Colon (tissue), 2 donors: ENCODE measurements around the gene IGF1R.
"Not testable (repeated sequence)": the region's sequence is repeated elsewhere in the genome, so short reads cannot be mapped to it uniquely, and the experiment has no call there.

Experiments
- FAIRE-seq: peaks from 2 replicates; lab custom pipeline; 2012; peaks lifted over from hg19 to GRCh38; lab: Jason Lieb, UNC
- donor health status: control.
- donor health status: control.

Gene IGF1R

GRCh38 chr15:98960555-98961050, 312.3 kb downstream of the IGF1R start:
- FAIRE-seq: no peak

- FAIRE-seq: no peak
Observed at GRCh38 chr15:98963444-98963843, 315.1 kb downstream of the IGF1R start.

GRCh38 chr15:98964466-98965133, 316.3 kb downstream of the IGF1R start:
- no peak for FAIRE-seq

- FAIRE-seq: not testable (repeated sequence)
Observed at GRCh38 chr15:98965134-98965491, 316.8 kb downstream of the IGF1R start.

GRCh38 chr15:98965597-98965996, 317.3 kb downstream of the IGF1R start:
- FAIRE-seq: no peak

GRCh38 chr15:98966091-98966787, 317.9 kb downstream of the IGF1R start:
- FAIRE-seq: no peak

- FAIRE-seq: no peak
Observed at GRCh38 chr15:98967096-98967495, 318.8 kb downstream of the IGF1R start.

GRCh38 chr15:98967916-98968315, 319.6 kb downstream of the IGF1R start:
- FAIRE-seq: no peak

GRCh38 chr15:98968576-98968975, 320.2 kb downstream of the IGF1R start:
- no peak for FAIRE-seq

GRCh38 chr15:98969126-98969735, 320.9 kb downstream of the IGF1R start:
- FAIRE-seq: no peak

- FAIRE-seq: no peak
Observed at GRCh38 chr15:98970799-98971198, 322.5 kb downstream of the IGF1R start.

GRCh38 chr15:98976500-98976899, 328.2 kb downstream of the IGF1R start:
- no peak for FAIRE-seq

GRCh38 chr15:98977441-98977840, 329.1 kb downstream of the IGF1R start:
- FAIRE-seq: no peak

- no peak for FAIRE-seq
Observed at GRCh38 chr15:98978153-98978552, 329.8 kb downstream of the IGF1R start.

GRCh38 chr15:98980899-98981228, 332.5 kb downstream of the IGF1R start:
- FAIRE-seq: no peak

- FAIRE-seq: no peak
Observed at GRCh38 chr15:98981851-98982722, 333.7 kb downstream of the IGF1R start.

GRCh38 chr15:98983334-98983733, 335.0 kb downstream of the IGF1R start:
- FAIRE-seq: no peak

- no peak for FAIRE-seq
Observed at GRCh38 chr15:98986281-98986680, 337.9 kb downstream of the IGF1R start.

- FAIRE-seq: no peak
Observed at GRCh38 chr15:98994892-98995291, 346.6 kb downstream of the IGF1R start.

GRCh38 chr15:98996169-98996568, 347.8 kb downstream of the IGF1R start:
- no peak for FAIRE-seq

GRCh38 chr15:98996624-98997023, 348.3 kb downstream of the IGF1R start:
- FAIRE-seq: no peak

- no peak for FAIRE-seq
Observed at GRCh38 chr15:98997312-98997711, 349.0 kb downstream of the IGF1R start.

GRCh38 chr15:98997755-98998154, 349.4 kb downstream of the IGF1R start:
- FAIRE-seq: no peak
